ENCODE measurements around the gene ST6GALNAC3.
"Not testable (repeated sequence)": the region's sequence is repeated elsewhere in the genome, so short reads cannot be mapped to it uniquely, and the experiment has no call there.

The ST6GALNAC3 gene

GRCh38 chr1:76640092-76640491 is 565.5 kb downstream of the ST6GALNAC3 start:
- DNase-seq (ENCODE audit: low read depth) = peak; percentile 49

GRCh38 chr1:76640723-76641122 is 566.2 kb downstream of the ST6GALNAC3 start:
- DNase-seq (ENCODE audit: low read depth) = no peak

- no peak for DNase-seq (ENCODE audit: low read depth)
Observed at GRCh38 chr1:76644139-76644538, 569.6 kb downstream of the ST6GALNAC3 start.

- not testable (repeated sequence) for DNase-seq (ENCODE audit: low read depth)
Observed at GRCh38 chr1:76652860-76653259, 578.3 kb downstream of the ST6GALNAC3 start.

GRCh38 chr1:76657623-76658022 is 583.1 kb downstream of the ST6GALNAC3 start:
- DNase-seq (ENCODE audit: low read depth) = no peak

GRCh38 chr1:76659171-76659940 is 584.8 kb downstream of the ST6GALNAC3 start:
- peak; percentile 6 for DNase-seq (ENCODE audit: low read depth)

GRCh38 chr1:76661531-76661930 is 587.0 kb downstream of the ST6GALNAC3 start:
- no peak for DNase-seq (ENCODE audit: low read depth)

- DNase-seq (ENCODE audit: low read depth) = no peak
Observed at GRCh38 chr1:76666499-76666898, 592.0 kb downstream of the ST6GALNAC3 start.

GRCh38 chr1:76668046-76668445 is 593.5 kb downstream of the ST6GALNAC3 start:
- no peak for DNase-seq (ENCODE audit: low read depth)

GRCh38 chr1:76669131-76669530 is 594.6 kb downstream of the ST6GALNAC3 start:
- DNase-seq (ENCODE audit: low read depth) = no peak

GRCh38 chr1:76669624-76670315 is 595.2 kb downstream of the ST6GALNAC3 start:
- no peak for DNase-seq (ENCODE audit: low read depth)

GRCh38 chr1:76674689-76675210 is 600.2 kb downstream of the ST6GALNAC3 start:
- no peak for DNase-seq (ENCODE audit: low read depth)

- no peak for DNase-seq (ENCODE audit: low read depth)
Observed at GRCh38 chr1:76677416-76678405, 603.2 kb downstream of the ST6GALNAC3 start.

GRCh38 chr1:76679534-76680152 is 605.1 kb downstream of the ST6GALNAC3 start:
- DNase-seq (ENCODE audit: low read depth) = no peak

GRCh38 chr1:76680651-76681050 is 606.1 kb downstream of the ST6GALNAC3 start:
- no peak for DNase-seq (ENCODE audit: low read depth)

- no peak for DNase-seq (ENCODE audit: low read depth)
Observed at GRCh38 chr1:76682138-76682537, 607.6 kb downstream of the ST6GALNAC3 start.

Measured in ELR (cell line).